HepG2 (cell line): Measurements from ENCODE around the gene CD58. TPM values are rescaled to one million over a fixed set of nuclear protein-coding genes. Genes with fewer than 3 reads are reported as not detected.

ENCODE experiments used
- ATAC-seq: fragments of 200-7000 bp; cut with Tn5 transposase; 3 replicates; pipeline ENCODE4 v1.9.1; 2020; ENCODE audit warnings: mild to moderate bottlenecking, moderate library complexity
- BruUV-seq: library from RNA; stranded (reverse); fragments of 400-500 nt; replicated peaks from 2 replicates; lab custom pipeline; 2021; lab: Mats Ljungman, UMichigan
- CTCF ChIA-PET: fragments of 300-600 bp; formaldehyde crosslinking; extraction: SDS; loops from one replicate; lab custom pipeline; 2021; ENCODE audit warnings: low total read pairs, inconsistent platforms, low intra/inter-chr PET ratio; lab: Yijun Ruan, JAX
- POLR2A ChIA-PET: fragments of 350-600 bp; sonication (Branson Sonifier 250); formaldehyde crosslinking; loops from one replicate; lab custom pipeline; 2020; ENCODE audit warnings: antibody characterized with exemption, inconsistent platforms; lab: Yijun Ruan, JAX
- DNase-seq: peaks from one replicate; pipeline ENCODE4 v3.0.0-alpha.2; 2015; ENCODE audit warnings: low spot score
- FAIRE-seq: peaks from 3 replicates; lab custom pipeline; 2011; peaks lifted over from hg19 to GRCh38; lab: Jason Lieb, UNC
- H2AFZ ChIP-seq: one replicate; pipeline ENCODE4 v1.6.1; 2011; ENCODE audit warnings: low read length, inconsistent platforms
- H3K27ac ChIP-seq: fragments of 300-600 bp; 3 replicates; pipeline ENCODE4 v1.8.0; 2011; ENCODE audit warnings: mixed run types, mild to moderate bottlenecking, mixed read lengths, low read length, inconsistent platforms; ENCODE audit not compliant: insufficient read depth; ENCODE audit errors: extremely low read length
- H3K27me3 ChIP-seq, 2 experiments: fragments of 200-600 bp in 1 of 2; 2 replicates in 1 of 2; 3 replicates in 1 of 2; pipeline versions ENCODE4 v1.6.0 to v1.8.0; 2011; ENCODE audit warnings: low read length in 2 of 2, mild to moderate bottlenecking in 2 of 2, moderate library complexity in 2 of 2, inconsistent platforms in 1 of 2; ENCODE audit not compliant: insufficient read depth in 2 of 2, control insufficient read depth in 1 of 2
- H3K36me3 ChIP-seq, 2 experiments: fragments of 200-600 bp in 1 of 2; replicated peaks in 1 of 2; 2 replicates in 1 of 2; 3 replicates in 1 of 2; pipeline versions ENCODE4 v1.5.1 to v1.8.0; 2011; ENCODE audit warnings: low read length in 2 of 2, inconsistent platforms in 1 of 2; ENCODE audit not compliant: insufficient read depth in 2 of 2, control insufficient read depth in 1 of 2
- H3K4me1 ChIP-seq: 2 replicates; pipeline ENCODE4 v1.5.1; 2012; ENCODE audit warnings: low read length, inconsistent platforms; ENCODE audit not compliant: insufficient read depth
- H3K4me2 ChIP-seq: 2 replicates; pipeline ENCODE4 v1.6.0; 2011; ENCODE audit warnings: low read depth, low read length, inconsistent platforms
- H3K4me3 ChIP-seq, 3 experiments: fragments of 200-600 bp in 1 of 3; sonication (generic), shearing (Covaris generic) in 1 of 3; replicated peaks in 1 of 3; 2 replicates each; pipeline ENCODE4 v1.5.1; 2011 to 2016; ENCODE audit warnings: low read length in 3 of 3, inconsistent platforms in 2 of 3, low read depth in 2 of 3, mild to moderate bottlenecking in 2 of 3, control low read depth in 1 of 3, mixed read lengths in 1 of 3; ENCODE audit not compliant: insufficient read depth in 1 of 3
- H3K79me2 ChIP-seq: one replicate; pipeline ENCODE4 v1.6.1; 2011; ENCODE audit warnings: low read length, inconsistent platforms; ENCODE audit not compliant: insufficient read depth
- H3K9ac ChIP-seq: 2 replicates; pipeline ENCODE4 v1.6.0; 2011; ENCODE audit warnings: mild to moderate bottlenecking, low read depth, low read length, inconsistent platforms; ENCODE audit not compliant: insufficient read depth
- H3K9me3 ChIP-seq: 2 replicates; pipeline ENCODE4 v1.5.1; 2012; ENCODE audit warnings: mild to moderate bottlenecking, low read length
- H4K20me1 ChIP-seq: 2 replicates; pipeline ENCODE4 v1.6.0; 2011; ENCODE audit warnings: inconsistent platforms, mild to moderate bottlenecking, low read length, moderate library complexity; ENCODE audit not compliant: insufficient read depth
- EEA1 ChIP-seq: sonication (generic); formaldehyde crosslinking; IDR thresholded peaks from 2 replicates; pipeline ENCODE4 v1.5.1; 2020; ENCODE audit warnings: mild to moderate bottlenecking, missing genetic modification reagents, borderline replicate concordance
- GATAD1 ChIP-seq: IDR thresholded peaks from 2 replicates; pipeline ENCODE4 v1.6.1; 2016; ENCODE audit warnings: missing genetic modification reagents, missing compliant biosample characterization
- GPN1 ChIP-seq: sonication (generic); formaldehyde crosslinking; IDR thresholded peaks from 2 replicates; pipeline ENCODE4 v1.5.1; 2020; ENCODE audit warnings: missing genetic modification reagents, borderline replicate concordance
- KDM5B ChIP-seq: sonication (generic); formaldehyde crosslinking; IDR thresholded peaks from 2 replicates; pipeline ENCODE4 v1.4.0; 2020; ENCODE audit warnings: missing genetic modification reagents, mild to moderate bottlenecking, borderline replicate concordance
- KLF13 ChIP-seq: sonication (generic); formaldehyde crosslinking; IDR thresholded peaks from 2 replicates; pipeline ENCODE4 v1.4.0; 2020; ENCODE audit warnings: mild to moderate bottlenecking, missing genetic modification reagents
- NCOA1 ChIP-seq: sonication (generic); formaldehyde crosslinking; IDR thresholded peaks from 2 replicates; pipeline ENCODE4 v1.9.0; 2021; ENCODE audit warnings: missing genetic modification reagents
- NFE2L2 ChIP-seq: fragments of 150-350 bp; IDR thresholded peaks from 2 replicates; pipeline ENCODE4 v1.6.1; 2014; ENCODE audit warnings: low read length
- PHB2 ChIP-seq: fragments of 450-650 bp; IDR thresholded peaks from 2 replicates; pipeline ENCODE4 v1.6.1; 2018; ENCODE audit not compliant: partially characterized antibody
- POGK ChIP-seq: sonication (generic); formaldehyde crosslinking; conservative IDR thresholded peaks from 2 replicates; pipeline ENCODE4 v1.8.0; 2022; ENCODE audit warnings: mild to moderate bottlenecking, moderate library complexity, missing genetic modification reagents
- POLR2G ChIP-seq: fragments of 200-400 bp; formaldehyde crosslinking; IDR thresholded peaks from 2 replicates; pipeline ENCODE4 v1.6.1; 2018; ENCODE audit warnings: mild to moderate bottlenecking, low read depth, low read length, moderate library complexity
- STAG1 ChIP-seq: sonication (generic); formaldehyde crosslinking; IDR thresholded peaks from 2 replicates; pipeline ENCODE4 v1.4.0; 2020; ENCODE audit warnings: missing genetic modification reagents
- THRA ChIP-seq: sonication (generic); formaldehyde crosslinking; IDR thresholded peaks from 2 replicates; pipeline ENCODE4 v1.4.0; 2020; ENCODE audit warnings: missing genetic modification reagents, borderline replicate concordance
- ZNF121 ChIP-seq: sonication (generic); formaldehyde crosslinking; IDR thresholded peaks from 2 replicates; pipeline ENCODE4 v1.5.0; 2020; ENCODE audit warnings: mild to moderate bottlenecking, missing genetic modification reagents
- ZNF432 ChIP-seq: sonication (generic); formaldehyde crosslinking; IDR thresholded peaks from 2 replicates; pipeline ENCODE4 v1.5.0; 2020; ENCODE audit warnings: missing genetic modification reagents, mild to moderate bottlenecking, borderline replicate concordance
- ZNF597 ChIP-seq: sonication (generic); formaldehyde crosslinking; IDR thresholded peaks from 2 replicates; pipeline ENCODE4 v1.5.0; 2020; ENCODE audit warnings: missing genetic modification reagents
- ZNF737 ChIP-seq: sonication (generic); formaldehyde crosslinking; IDR thresholded peaks from 2 replicates; pipeline ENCODE4 v1.5.0; 2020; ENCODE audit warnings: missing genetic modification reagents, mild to moderate bottlenecking, borderline replicate concordance
- WGBS: methylation state at CpG from one replicate; pipeline ENCODE4 v1.1.6; 2017; ENCODE audit warnings: low lambda C conversion rate; 5-methylcytosine and 5-hydroxymethylcytosine counted together
- in situ Hi-C: cut with HindIII; loops from 2 replicates; pipeline ENCODE4 v1.10.0; 2017; ENCODE audit warnings: low pct_unique_long_range_greater_than_20kb; ENCODE audit not compliant: extremely low pct_ligation_motif_present
- intact Hi-C: fragments of 100-400 bp; cut with micrococcal nuclease; formaldehyde crosslinking; loops from one replicate; pipeline ENCODE4 v1.10.0; 2022; ENCODE audit not compliant: unreplicated experiment
- polyA plus RNA-seq, 8 experiments: library from polyadenylated mRNA; depleted of rRNA in 3 of 8; stranded (reverse) in 7 of 8; unstranded in 1 of 8; fragments of >200 nt; fragmentation: Illumina TruSeq in 4 of 8; extraction: Trizol in 4 of 8; gene quantifications; 2 replicates each; pipeline versions ENCODE4 v1.2.1 to v1.2.3, GENCODE V29; 2011 to 2016; ENCODE audit warnings: low read depth in 4 of 8, missing spikeins in 1 of 8, mixed read lengths in 1 of 8; ENCODE audit not compliant: insufficient read depth in 1 of 8
- total RNA-seq, 5 experiments: library from RNA; depleted of rRNA; stranded (reverse); fragments of >200 nt; fragmentation: Illumina TruSeq; extraction: Trizol; gene quantifications; 2 replicates each; pipeline ENCODE4 v1.2.3, GENCODE V29; 2016; ENCODE audit warnings: low read depth in 1 of 5
- TF ChIP-seq, protein P1 (sequence below): IDR thresholded peaks from 2 replicates; pipeline ENCODE4 v1.4.0; 2020; ENCODE audit warnings: mild to moderate bottlenecking, missing genetic modification reagents

The CD58 gene
- total and polyA plus RNA-seq, 2 of the 13 experiments (the other 11 are each of a cell fraction or from before 2014, with no cell fraction given): 9.4 to 13.5 TPM

- intact Hi-C loops (no loop called here), in situ Hi-C loops (no loop called here)
- no peaks in the 10 kb centered on the region for H3K9me3 ChIP-seq
- no peaks in the 10 kb centered on the region for H3K27me3 ChIP-seq
- peak overlapping the region; percentile 67 for H3K4me2 ChIP-seq
- ATAC-seq (peak; percentile 52), FAIRE-seq (peak; percentile 40), DNase-seq (no peak)
- no peaks in the 10 kb centered on the region for H4K20me1 ChIP-seq
- CTCF ChIA-PET: interaction anchor here (0.8 kb wide), 1 partner anchor 9 kb away, joined by 5 read pairs; no protein-coding TSS in a partner anchor
- H3K36me3 ChIP-seq: peaks cover 2 to 6% of the 10 kb centered on the region in 2 experiments; a peak in 3 of 5 replicates
- H2AFZ ChIP-seq: no peak overlapping the region
- TSS peak; percentile 82 for BruUV-seq
- H3K4me3 ChIP-seq: peak overlapping the region in 2 of 3 experiments; percentile 9 to 48; a peak in 3 of 6 replicates
- H3K79me2 ChIP-seq: peaks cover 39% of the 10 kb centered on the region
- POLR2A ChIA-PET: interaction anchor here (0.7 to 6.5 kb wide), 16 partner anchors 9 to 384 kb away, joined by 3 to 65 read pairs (median 5); partner anchors contain the start of genes ATP1A1 and MAB21L3
- peak overlapping the region; percentile 84 for H3K27ac ChIP-seq
- peak overlapping the region; percentile 65 for H3K9ac ChIP-seq
- peaks cover 100% of the 10 kb centered on the region for H3K4me1 ChIP-seq
- 1% methylated on average over 11 of the region's 12 CpGs for WGBS
- TF ChIP-seq NCOA1 (no peak), KDM5B (peak; percentile 13; the same call in 1 of the 2 replicates), STAG1 (CRISPR knock-in tag) (no peak), ZNF737 (CRISPR knock-in tag) (no peak), ZNF597 (no peak), ZNF121 (no peak), ZNF432 (no peak), KLF13 (CRISPR knock-in tag) (no peak), GPN1 (no peak), PHB2 (no peak), EEA1 (CRISPR knock-in tag) (no peak), GATAD1 (CRISPR knock-in tag) (0 out of 2 replicates have a peak, but pooled peaks have one; percentile 9), POGK (CRISPR knock-in tag) (no peak), POLR2G (peak; percentile 39; the same call in 1 of the 2 replicates), THRA (0 out of 2 replicates have a peak, but pooled peaks have one; percentile 4), NFE2L2 (no peak)
- TF ChIP-seq, protein P1, sequence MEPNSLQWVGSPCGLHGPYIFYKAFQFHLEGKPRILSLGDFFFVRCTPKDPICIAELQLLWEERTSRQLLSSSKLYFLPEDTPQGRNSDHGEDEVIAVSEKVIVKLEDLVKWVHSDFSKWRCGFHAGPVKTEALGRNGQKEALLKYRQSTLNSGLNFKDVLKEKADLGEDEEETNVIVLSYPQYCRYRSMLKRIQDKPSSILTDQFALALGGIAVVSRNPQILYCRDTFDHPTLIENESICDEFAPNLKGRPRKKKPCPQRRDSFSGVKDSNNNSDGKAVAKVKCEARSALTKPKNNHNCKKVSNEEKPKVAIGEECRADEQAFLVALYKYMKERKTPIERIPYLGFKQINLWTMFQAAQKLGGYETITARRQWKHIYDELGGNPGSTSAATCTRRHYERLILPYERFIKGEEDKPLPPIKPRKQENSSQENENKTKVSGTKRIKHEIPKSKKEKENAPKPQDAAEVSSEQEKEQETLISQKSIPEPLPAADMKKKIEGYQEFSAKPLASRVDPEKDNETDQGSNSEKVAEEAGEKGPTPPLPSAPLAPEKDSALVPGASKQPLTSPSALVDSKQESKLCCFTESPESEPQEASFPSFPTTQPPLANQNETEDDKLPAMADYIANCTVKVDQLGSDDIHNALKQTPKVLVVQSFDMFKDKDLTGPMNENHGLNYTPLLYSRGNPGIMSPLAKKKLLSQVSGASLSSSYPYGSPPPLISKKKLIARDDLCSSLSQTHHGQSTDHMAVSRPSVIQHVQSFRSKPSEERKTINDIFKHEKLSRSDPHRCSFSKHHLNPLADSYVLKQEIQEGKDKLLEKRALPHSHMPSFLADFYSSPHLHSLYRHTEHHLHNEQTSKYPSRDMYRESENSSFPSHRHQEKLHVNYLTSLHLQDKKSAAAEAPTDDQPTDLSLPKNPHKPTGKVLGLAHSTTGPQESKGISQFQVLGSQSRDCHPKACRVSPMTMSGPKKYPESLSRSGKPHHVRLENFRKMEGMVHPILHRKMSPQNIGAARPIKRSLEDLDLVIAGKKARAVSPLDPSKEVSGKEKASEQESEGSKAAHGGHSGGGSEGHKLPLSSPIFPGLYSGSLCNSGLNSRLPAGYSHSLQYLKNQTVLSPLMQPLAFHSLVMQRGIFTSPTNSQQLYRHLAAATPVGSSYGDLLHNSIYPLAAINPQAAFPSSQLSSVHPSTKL: 0 out of 2 replicates have a peak, but pooled peaks have one; percentile 6
Measured at GRCh38 chr1:116494353-116494692, 76.5 kb downstream of the CD58 start.
